HCT116 (cell line): Measurements from ENCODE around the gene ADCK2. TPM values are rescaled to one million over a fixed set of nuclear protein-coding genes. Genes with fewer than 3 reads are reported as not detected.

Experiments used
- ATAC-seq: fragments of 200-7000 bp; cut with Tn5 transposase; 2 replicates; pipeline ENCODE4 v1.9.1; 2020; ENCODE audit warnings: mild to moderate bottlenecking, moderate library complexity
- BruUV-seq: library from RNA; stranded (reverse); fragments of 400-500 nt; replicated peaks from 2 replicates; lab custom pipeline; 2021; lab: Mats Ljungman, UMichigan
- CTCF ChIA-PET: fragments of 300-600 bp; sonication (Branson Sonifier 250); formaldehyde crosslinking; loops from one replicate; lab custom pipeline; 2021; ENCODE audit warnings: antibody characterized with exemption; lab: Charles Lee
- POLR2A ChIA-PET: fragments of 300-600, 350-600 bp; sonication (Branson Sonifier 250); formaldehyde crosslinking; loops from one replicate; lab custom pipeline; 2021; ENCODE audit warnings: antibody characterized with exemption; lab: Charles Lee
- RAD21 ChIA-PET, 2 experiments: fragments of 300-600 bp; sonication (Branson Sonifier 250); formaldehyde crosslinking; loops; one replicate each; lab custom pipeline; 2023; ENCODE audit warnings: low total read pairs in 2 of 2; ENCODE audit not compliant: uncharacterized antibody in 2 of 2, unreplicated experiment in 2 of 2, low non-redundant PET in 1 of 2; lab: Charles Lee
- DNase-seq: peaks from one replicate; pipeline ENCODE4 v3.0.0-alpha.2; 2010; ENCODE audit warnings: low read depth, low spot score
- H2AFZ ChIP-seq: fragments of 200-600 bp; shearing (Covaris generic), sonication (generic); 2 replicates; pipeline ENCODE4 v1.6.1; 2017; ENCODE audit warnings: low read depth, mixed run types, mixed read lengths, antibody characterized with exemption, low read length; ENCODE audit not compliant: poor library complexity, severe bottlenecking
- H3K27ac ChIP-seq: 2 replicates; pipeline ENCODE4 v1.5.1; 2012; ENCODE audit warnings: low read depth, low read length
- H3K27me3 ChIP-seq: fragments of 200-600 bp; sonication (generic); 2 replicates; pipeline ENCODE4 v1.6.1; 2016; ENCODE audit warnings: mixed run types, low read length, mixed read lengths; ENCODE audit not compliant: insufficient read depth
- H3K36me3 ChIP-seq, 2 experiments: fragments of 200-500 bp in 1 of 2; fragments of 200-600 bp in 1 of 2; sonication (Bioruptor generic) in 1 of 2; sonication (generic) in 1 of 2; 2 replicates each; pipeline versions ENCODE4 v1.5.1 to v1.6.1; 2014 to 2016; ENCODE audit warnings: low read length in 2 of 2, inconsistent platforms in 1 of 2, mixed read lengths in 1 of 2, mixed run types in 1 of 2; ENCODE audit not compliant: insufficient read depth in 2 of 2, control insufficient read depth in 1 of 2
- H3K4me1 ChIP-seq, 2 experiments: fragments of 200-600 bp in 1 of 2; sonication (generic) in 1 of 2; 2 replicates each; pipeline versions ENCODE4 v1.5.1 to v1.6.1; 2012 to 2017; ENCODE audit warnings: low read length in 2 of 2, inconsistent platforms in 1 of 2, mild to moderate bottlenecking in 1 of 2, mixed read lengths in 1 of 2, mixed run types in 1 of 2, moderate library complexity in 1 of 2; ENCODE audit not compliant: insufficient read depth in 2 of 2, control insufficient read depth in 1 of 2
- H3K4me2 ChIP-seq: fragments of 200-600 bp; sonication (generic); 2 replicates; pipeline ENCODE4 v1.6.1; 2017; ENCODE audit warnings: mixed run types, low read length, mixed read lengths
- H3K4me3 ChIP-seq, 2 experiments: fragments of 200-600 bp in 1 of 2; sonication (generic) in 1 of 2; replicated peaks in 1 of 2; 2 replicates each; pipeline ENCODE4 v1.5.1; 2011 to 2016; ENCODE audit warnings: low read length in 2 of 2, control low read depth in 1 of 2, low read depth in 1 of 2, mild to moderate bottlenecking in 1 of 2, mixed read lengths in 1 of 2, mixed run types in 1 of 2
- H3K79me2 ChIP-seq: fragments of 200-600 bp; sonication (generic); 2 replicates; pipeline ENCODE4 v1.6.1; 2017; ENCODE audit warnings: mild to moderate bottlenecking, mixed run types, low read length, moderate library complexity, mixed read lengths; ENCODE audit not compliant: insufficient read depth
- H3K9ac ChIP-seq: fragments of 200-600 bp; sonication (generic); 2 replicates; pipeline ENCODE4 v1.6.1; 2016; ENCODE audit warnings: low read length, mixed read lengths
- H3K9me2 ChIP-seq: fragments of 200-600 bp; sonication (generic), shearing (Covaris generic); 2 replicates; pipeline ENCODE4 v1.6.1; 2017; ENCODE audit warnings: mixed run types, mild to moderate bottlenecking, moderate library complexity; ENCODE audit not compliant: insufficient read depth
- H3K9me3 ChIP-seq, 2 experiments: fragments of 200-500 bp in 1 of 2; fragments of 200-600 bp in 1 of 2; sonication (Bioruptor generic) in 1 of 2; sonication (generic) in 1 of 2; 2 replicates each; pipeline ENCODE4 v1.6.1; 2014 to 2017; ENCODE audit warnings: low read length in 2 of 2, mixed read lengths in 2 of 2, inconsistent platforms in 1 of 2, low read depth in 1 of 2, mild to moderate bottlenecking in 1 of 2, mixed run types in 1 of 2, moderate library complexity in 1 of 2; ENCODE audit not compliant: control insufficient read depth in 1 of 2, insufficient read depth in 1 of 2
- H4K20me1 ChIP-seq: fragments of 200-600 bp; sonication (generic), shearing (Covaris generic); 2 replicates; pipeline ENCODE4 v1.6.1; 2017; ENCODE audit warnings: mixed run types, mild to moderate bottlenecking, moderate library complexity; ENCODE audit not compliant: insufficient read depth
- ATF3 ChIP-seq: IDR thresholded peaks from 2 replicates; pipeline ENCODE4 v1.6.1; 2012
- CBX3 ChIP-seq: IDR thresholded peaks from 2 replicates; pipeline ENCODE4 v1.6.1; 2012; ENCODE audit warnings: low read depth
- CEBPB ChIP-seq: IDR thresholded peaks from 2 replicates; pipeline ENCODE4 v1.6.1; 2012; ENCODE audit warnings: low read depth
- CTCF ChIP-seq, 3 experiments: fragments of 200-600 bp in 1 of 3; sonication (generic) in 1 of 3; IDR thresholded peaks in 2 of 3; conservative IDR thresholded peaks in 1 of 3; 2 replicates each; pipeline ENCODE4 v1.5.1; 2012 to 2017; ENCODE audit warnings: low read depth in 2 of 3, low read length in 2 of 3, antibody characterized with exemption in 1 of 3, borderline replicate concordance in 1 of 3, control low read depth in 1 of 3, mild to moderate bottlenecking in 1 of 3, mixed read lengths in 1 of 3, mixed run types in 1 of 3, moderate library complexity in 1 of 3; ENCODE audit not compliant: insufficient read depth in 1 of 3
- EZH2 ChIP-seq: fragments of 200-600 bp; sonication (generic); IDR thresholded peaks from 2 replicates; pipeline ENCODE4 v1.6.1; 2017; ENCODE audit warnings: antibody characterized with exemption, mixed run types
- EZH2phosphoT487 ChIP-seq: fragments of 200-600 bp; IDR thresholded peaks from 2 replicates; pipeline ENCODE4 v1.6.1; 2018; ENCODE audit warnings: antibody characterized with exemption, borderline replicate concordance
- JUND ChIP-seq: IDR thresholded peaks from 2 replicates; pipeline ENCODE4 v1.6.1; 2012
- MAX ChIP-seq: IDR thresholded peaks from 2 replicates; pipeline ENCODE4 v1.6.1; 2012
- POLR2A ChIP-seq: IDR thresholded peaks from 2 replicates; pipeline ENCODE4 v1.7.0; 2011; ENCODE audit warnings: borderline replicate concordance; ENCODE audit not compliant: insufficient read depth, insufficient read length; ENCODE audit errors: extremely low read depth
- POLR2AphosphoS5 ChIP-seq: IDR thresholded peaks from 2 replicates; pipeline ENCODE4 v1.6.1; 2011; ENCODE audit warnings: mild to moderate bottlenecking, low read depth, low read length, moderate library complexity
- RAD21 ChIP-seq: IDR thresholded peaks from 2 replicates; pipeline ENCODE4 v1.6.1; 2012; ENCODE audit warnings: low read depth, mild to moderate bottlenecking
- REST ChIP-seq: IDR thresholded peaks from 2 replicates; pipeline ENCODE4 v1.6.1; 2012; ENCODE audit warnings: low read depth
- SIN3A ChIP-seq: IDR thresholded peaks from 2 replicates; pipeline ENCODE4 v1.6.1; 2012; ENCODE audit warnings: low read depth
- SP1 ChIP-seq: IDR thresholded peaks from 2 replicates; pipeline ENCODE4 v1.6.1; 2012; ENCODE audit warnings: low read depth
- SRF ChIP-seq: IDR thresholded peaks from 2 replicates; pipeline ENCODE4 v1.6.1; 2012; ENCODE audit warnings: low read depth
- YY1 ChIP-seq: IDR thresholded peaks from 2 replicates; pipeline ENCODE4 v1.6.1; 2011; ENCODE audit warnings: low read length, low read depth, moderate library complexity, mild to moderate bottlenecking; ENCODE audit not compliant: insufficient replicate concordance; ENCODE audit errors: extremely low read depth
- ZBTB33 ChIP-seq: IDR thresholded peaks from 2 replicates; pipeline ENCODE4 v1.6.1; 2011; ENCODE audit warnings: mild to moderate bottlenecking, low read length, moderate library complexity; ENCODE audit not compliant: insufficient replicate concordance; ENCODE audit errors: extremely low read depth
- ZFX ChIP-seq: fragments of 450-650 bp; IDR thresholded peaks from 2 replicates; pipeline ENCODE4 v1.6.1; 2017
- ZNF274 ChIP-seq: fragments of 200-500 bp; sonication (Bioruptor generic); IDR thresholded peaks from 2 replicates; pipeline ENCODE4 v1.6.1; 2014; ENCODE audit warnings: mild to moderate bottlenecking, low read depth, low read length, inconsistent platforms
- intact Hi-C: fragments of 100-400 bp; cut with micrococcal nuclease; formaldehyde crosslinking; loops from 2 replicates; pipeline ENCODE4 v1.10.0; 2022
- total RNA-seq: library from RNA; stranded (reverse); gene quantifications from one replicate; pipeline ENCODE4 v1.2.1, GENCODE V29; 2021; ENCODE audit not compliant: unreplicated experiment

The ADCK2 gene
- total RNA-seq, 1 experiment from 2014 or later: 16.9 TPM

- no peak overlapping the region for H3K4me2 ChIP-seq
- DNase-seq: no peak
- H3K79me2 ChIP-seq: peaks cover 19% of the 10 kb centered on the region
- no peaks in the 10 kb centered on the region for H3K9me2 ChIP-seq
- intact Hi-C loops: no loop called here
- no peak overlapping the region for H3K27ac ChIP-seq
- POLR2A ChIA-PET: no interaction called here
- peaks cover 8% of the 10 kb centered on the region in 2 experiments; a peak in 2 of 4 replicates for H3K36me3 ChIP-seq
- H3K27me3 ChIP-seq: no peaks in the 10 kb centered on the region
- no peaks in the 10 kb centered on the region for H4K20me1 ChIP-seq
- TF ChIP-seq MAX: no peak
- no peak for TF ChIP-seq JUND
- no peak for TF ChIP-seq YY1
- no peak for TF ChIP-seq ZNF274
- no peak for TF ChIP-seq POLR2A
- no peak for TF ChIP-seq REST
- no peak for TF ChIP-seq SP1
- no peak for TF ChIP-seq CBX3
- no peak for TF ChIP-seq ATF3
- TF ChIP-seq ZBTB33: no peak
- TF ChIP-seq RAD21: no peak
- no peak for TF ChIP-seq POLR2AphosphoS5
- no peak for TF ChIP-seq ZFX
- no peak for TF ChIP-seq SIN3A
- TF ChIP-seq CEBPB: no peak
- no peak for TF ChIP-seq EZH2
- TF ChIP-seq CTCF (IDR thresholded peaks at IDR 0.05 in 2 of 3, conservative IDR thresholded peaks at IDR 0.05 in 1 of 3; ENCODE audit: borderline replicate concordance in 1 of 3, insufficient read depth in 1 of 3, low read depth in 2 of 3, low read length in 2 of 3): no peak
- no peak for TF ChIP-seq EZH2phosphoT487
- no peak for TF ChIP-seq SRF
- TF ChIP-seq, all 23 proteins: peak for 0
- Histone ChIP-seq H3K4me1 (no peaks in the 10 kb centered on the region), H3K9me3 (no peaks in the 10 kb centered on the region), H3K4me3 (no peak overlapping the region), H2AFZ (no peak overlapping the region), H3K9ac (no peak overlapping the region)
- ATAC-seq: no peak
- CTCF ChIA-PET: no interaction called here
- no TSS peak for BruUV-seq
- RAD21 ChIA-PET: no interaction called here
Measured at GRCh38 chr7:140707132-140707531, 34.4 kb downstream of the ADCK2 start.
